ENCODE measurements around the gene CSNK2A1.

DNA sequence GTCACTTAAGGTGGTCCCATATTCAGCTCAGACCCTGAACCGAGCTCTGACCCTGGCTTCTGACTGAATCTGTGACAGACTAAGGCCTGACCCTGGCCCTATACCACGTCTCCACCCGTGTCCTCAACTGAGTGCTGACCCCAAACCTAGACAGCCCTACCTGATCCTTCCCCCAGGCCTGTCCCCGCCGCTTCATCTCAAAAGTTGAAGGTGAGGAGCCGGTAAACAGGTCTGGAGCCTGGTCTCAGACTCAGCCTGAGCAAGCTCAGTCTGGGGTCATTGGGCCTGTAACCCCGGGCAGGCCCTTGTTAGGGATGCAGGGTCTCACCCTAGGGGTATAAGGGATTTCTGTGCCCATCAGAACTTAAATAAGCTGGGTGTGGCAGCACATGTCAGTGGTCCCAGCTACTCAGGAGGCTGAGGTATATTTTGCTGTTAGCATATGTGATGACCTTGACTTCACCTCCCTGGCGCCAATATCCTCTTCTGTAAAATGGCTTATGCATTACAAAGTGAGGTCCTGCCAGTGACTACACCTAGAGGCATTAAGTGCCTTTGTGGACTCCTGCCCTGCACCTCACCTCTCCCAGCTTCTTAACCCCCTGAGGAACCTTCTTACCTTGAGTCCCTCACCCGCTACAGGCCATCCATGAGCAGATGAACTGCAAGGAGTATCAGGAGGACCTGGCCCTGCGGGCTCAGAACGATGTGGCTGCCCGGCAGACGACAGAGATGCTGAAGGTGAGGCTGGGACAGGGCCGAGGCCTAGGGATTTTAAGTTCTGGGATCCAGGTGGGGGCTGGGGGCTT lies 115.5 kb downstream of the CSNK2A1 start:
- TF ChIP-seq POLR2AphosphoS5 (IDR thresholded peaks at IDR 0.05; ENCODE audit: low read depth, low read length), result no peak
- TF ChIP-seq SIN3A (IDR thresholded peaks at IDR 0.05; ENCODE audit: borderline replicate concordance, insufficient read depth, low read length), result no peak
- no peak for TF ChIP-seq REST (IDR thresholded peaks at IDR 0.05; ENCODE audit: insufficient read depth in 1 of 2, low read depth in 2 of 2, low read length in 2 of 2)

Data from PFSK-1 (cell line).